Calu3 (cell line): Measurements from ENCODE around the gene FRMD5. TPM values are rescaled to one million over a fixed set of nuclear protein-coding genes. Genes with fewer than 3 reads are reported as not detected.

Experiments
- BruUV-seq: library from RNA; stranded (reverse); fragments of 400-500 nt; replicated peaks from 2 replicates; lab custom pipeline; 2021; lab: Mats Ljungman, UMichigan
- CTCF ChIA-PET: fragments of 300-600 bp; sonication (Branson Sonifier 250); formaldehyde crosslinking; loops from one replicate; lab custom pipeline; 2022; ENCODE audit warnings: antibody characterized with exemption; lab: Charles Lee
- DNase-seq: peaks from one replicate; pipeline ENCODE4 v3.0.0; 2022
- H3K27ac Mint-ChIP-seq: one replicate; pipeline ENCODE4 v1.8.0; 2022; ENCODE audit warnings: mixed read lengths; ENCODE audit not compliant: unreplicated experiment
- H3K27me3 Mint-ChIP-seq: one replicate; pipeline ENCODE4 v1.8.0; 2022; ENCODE audit warnings: mixed read lengths; ENCODE audit not compliant: unreplicated experiment
- H3K36me3 Mint-ChIP-seq: one replicate; pipeline ENCODE4 v1.8.0; 2022; ENCODE audit warnings: mild to moderate bottlenecking, moderate library complexity, mixed read lengths; ENCODE audit not compliant: insufficient read depth, unreplicated experiment
- H3K4me1 Mint-ChIP-seq: one replicate; pipeline ENCODE4 v1.8.0; 2022; ENCODE audit warnings: mild to moderate bottlenecking, low read depth, mixed read lengths; ENCODE audit not compliant: unreplicated experiment
- H3K4me3 Mint-ChIP-seq: one replicate; pipeline ENCODE4 v1.8.0; 2022; ENCODE audit warnings: mild to moderate bottlenecking, low read depth, moderate library complexity, mixed read lengths; ENCODE audit not compliant: unreplicated experiment
- H3K9me3 Mint-ChIP-seq: one replicate; pipeline ENCODE4 v1.8.0; 2022; ENCODE audit warnings: low read depth, mixed read lengths; ENCODE audit not compliant: unreplicated experiment
- CTCF ChIP-seq: fragments of 200-600 bp; IDR thresholded peaks from one replicate; pipeline ENCODE4 v1.8.0; 2022; ENCODE audit warnings: antibody characterized with exemption; ENCODE audit not compliant: unreplicated experiment
- intact Hi-C: fragments of 100-400 bp; cut with micrococcal nuclease; formaldehyde crosslinking; loops from one replicate; pipeline ENCODE4 v1.10.0; 2022; ENCODE audit not compliant: unreplicated experiment
- total RNA-seq: library from RNA; stranded (reverse); gene quantifications from 2 replicates; pipeline ENCODE4 v1.2.3, GENCODE V29; 2022

The FRMD5 gene
- total RNA-seq, 1 experiment from 2014 or later, result 10.9 TPM

GRCh38 chr15:44087578-44088465, 107.2 kb downstream of the FRMD5 start:
- Mint-ChIP-seq H3K4me1 (peaks cover 32% of the 10 kb centered on the region), H3K36me3 (no peaks in the 10 kb centered on the region), H3K27ac (no peak overlapping the region), H3K27me3 (no peaks in the 10 kb centered on the region), H3K4me3 (no peak overlapping the region), H3K9me3 (no peaks in the 10 kb centered on the region)
- TF ChIP-seq CTCF, result no peak
- CTCF ChIA-PET, result interaction anchor here (0.6 to 1.1 kb wide), 3 partner anchors 22 to 111 kb away, joined by 3 to 4 read pairs (median 3); no protein-coding TSS in a partner anchor
- DNase-seq, result no peak
- BruUV-seq, result no TSS peak
- intact Hi-C loops, result no loop called here

- H3K9me3 Mint-ChIP-seq, result no peaks in the 10 kb centered on the region
- no peak overlapping the region for H3K27ac Mint-ChIP-seq
- H3K27me3 Mint-ChIP-seq, result no peaks in the 10 kb centered on the region
- BruUV-seq, result no TSS peak
- intact Hi-C loops, result no loop called here
- no peak for DNase-seq
- CTCF ChIA-PET, result interaction anchor here (1.6 kb wide), 1 partner anchor 9 kb away, joined by 4 read pairs; no protein-coding TSS in a partner anchor
- H3K4me3 Mint-ChIP-seq, result no peak overlapping the region
- H3K4me1 Mint-ChIP-seq, result peaks cover 19% of the 10 kb centered on the region
- no peaks in the 10 kb centered on the region for H3K36me3 Mint-ChIP-seq
- no peak for TF ChIP-seq CTCF
These were observed 110.3 kb downstream of the FRMD5 start for GRCh38 chr15:44084770-44085169.

- no peak overlapping the region for H3K4me3 Mint-ChIP-seq
- H3K9me3 Mint-ChIP-seq, result no peaks in the 10 kb centered on the region
- CTCF ChIA-PET, result interaction anchor here (1.6 kb wide), 1 partner anchor 10 kb away, joined by 4 read pairs; no protein-coding TSS in a partner anchor
- H3K4me1 Mint-ChIP-seq, result peaks cover 19% of the 10 kb centered on the region
- no TSS peak for BruUV-seq
- H3K27ac Mint-ChIP-seq, result no peak overlapping the region
- TF ChIP-seq CTCF, result no peak
- no peaks in the 10 kb centered on the region for H3K36me3 Mint-ChIP-seq
- intact Hi-C loops, result no loop called here
- H3K27me3 Mint-ChIP-seq, result no peaks in the 10 kb centered on the region
- DNase-seq, result no peak
These were observed 110.9 kb downstream of the FRMD5 start for GRCh38 chr15:44084171-44084570.

GRCh38 chr15:44082558-44083157, 112.4 kb downstream of the FRMD5 start:
- H3K4me1 Mint-ChIP-seq, result peaks cover 10% of the 10 kb centered on the region
- no peaks in the 10 kb centered on the region for H3K36me3 Mint-ChIP-seq
- CTCF ChIA-PET, result no interaction called here
- DNase-seq, result no peak
- no peaks in the 10 kb centered on the region for H3K9me3 Mint-ChIP-seq
- H3K27ac Mint-ChIP-seq, result no peak overlapping the region
- BruUV-seq, result no TSS peak
- no peak overlapping the region for H3K4me3 Mint-ChIP-seq
- H3K27me3 Mint-ChIP-seq, result no peaks in the 10 kb centered on the region
- intact Hi-C loops, result no loop called here
- TF ChIP-seq CTCF, result no peak
